ENCODE results near the gene CFAP97D1.

CFAP97D1 gene

GRCh38 chr17:43823350-43824084 is 43.3 kb downstream of the CFAP97D1 start:
- TF ChIP-seq CTCF (IDR thresholded peaks at IDR 0.05; ENCODE audit: low read depth, low read length): no peak
- DNase-seq: no peak
- H3K4me1 ChIP-seq: no peaks in the 10 kb centered on the region
- H3K9me3 ChIP-seq: no peaks in the 10 kb centered on the region
- H3K36me3 ChIP-seq: no peaks in the 10 kb centered on the region
- H3K27me3 ChIP-seq: no peaks in the 10 kb centered on the region
- H3K4me3 ChIP-seq (ENCODE audit: low read depth, low read length): no peak overlapping the region

- no peaks in the 10 kb centered on the region for H3K36me3 ChIP-seq
- H3K27me3 ChIP-seq: no peaks in the 10 kb centered on the region
- no peak for TF ChIP-seq CTCF (IDR thresholded peaks at IDR 0.05; ENCODE audit: low read depth, low read length)
- DNase-seq: no peak
- H3K4me1 ChIP-seq: no peaks in the 10 kb centered on the region
- no peaks in the 10 kb centered on the region for H3K9me3 ChIP-seq
- H3K4me3 ChIP-seq (ENCODE audit: low read depth, low read length): no peak overlapping the region
These were observed 45.3 kb downstream of the CFAP97D1 start for GRCh38 chr17:43825567-43825966.

- no peaks in the 10 kb centered on the region for H3K27me3 ChIP-seq
- DNase-seq: no peak
- H3K9me3 ChIP-seq: no peaks in the 10 kb centered on the region
- H3K4me3 ChIP-seq (ENCODE audit: low read depth, low read length): no peak overlapping the region
- H3K4me1 ChIP-seq: no peaks in the 10 kb centered on the region
- H3K36me3 ChIP-seq: no peaks in the 10 kb centered on the region
- no peak for TF ChIP-seq CTCF (IDR thresholded peaks at IDR 0.05; ENCODE audit: low read depth, low read length)
These were observed 46.0 kb downstream of the CFAP97D1 start for GRCh38 chr17:43826206-43826605.

- Histone ChIP-seq H3K4me3 (ENCODE audit: low read depth, low read length) (no peak overlapping the region), H3K36me3 (no peaks in the 10 kb centered on the region), H3K4me1 (no peaks in the 10 kb centered on the region), H3K27me3 (no peaks in the 10 kb centered on the region), H3K9me3 (no peaks in the 10 kb centered on the region)
- DNase-seq: no peak
- no peak for TF ChIP-seq CTCF (IDR thresholded peaks at IDR 0.05; ENCODE audit: low read depth, low read length)
These were observed 47.4 kb downstream of the CFAP97D1 start for GRCh38 chr17:43827596-43827995.

- no peak for DNase-seq
- Histone ChIP-seq H3K9me3 (no peaks in the 10 kb centered on the region), H3K4me1 (no peaks in the 10 kb centered on the region), H3K4me3 (ENCODE audit: low read depth, low read length) (no peak overlapping the region), H3K27me3 (peaks cover 7% of the 10 kb centered on the region), H3K36me3 (no peaks in the 10 kb centered on the region)
- TF ChIP-seq CTCF (IDR thresholded peaks at IDR 0.05; ENCODE audit: low read depth, low read length): no peak
These were observed 49.5 kb downstream of the CFAP97D1 start for GRCh38 chr17:43829738-43830137.

GRCh38 chr17:43830510-43831140 is 50.4 kb downstream of the CFAP97D1 start:
- H3K4me3 ChIP-seq (ENCODE audit: low read depth, low read length): no peak overlapping the region
- no peaks in the 10 kb centered on the region for H3K4me1 ChIP-seq
- H3K27me3 ChIP-seq: peaks cover 7% of the 10 kb centered on the region
- no peaks in the 10 kb centered on the region for H3K9me3 ChIP-seq
- TF ChIP-seq CTCF (IDR thresholded peaks at IDR 0.05; ENCODE audit: low read depth, low read length): no peak
- DNase-seq: no peak
- no peaks in the 10 kb centered on the region for H3K36me3 ChIP-seq
